H1 (cell line): ENCODE results near the gene BSN. TPM values are rescaled to one million over a fixed set of nuclear protein-coding genes. Genes with fewer than 3 reads are reported as not detected.

Experiments used
- CTCF ChIA-PET: fragments of 300-600 bp; sonication (Branson Sonifier 250); formaldehyde crosslinking; loops from one replicate; lab custom pipeline; 2021; ENCODE audit not compliant: partially characterized antibody; lab: Charles Lee
- POLR2A ChIA-PET: fragments of 300-600 bp; sonication (Branson Sonifier 250); formaldehyde crosslinking; loops from one replicate; lab custom pipeline; 2021; ENCODE audit warnings: inconsistent platforms; ENCODE audit not compliant: partially characterized antibody; lab: Charles Lee
- DNase-seq, 2 experiments: peaks; one replicate each; pipeline versions ENCODE4 v3.0.0 to v3.0.0-alpha.2; 2010 to 2022; ENCODE audit warnings: low spot score in 2 of 2, low read depth in 1 of 2, mixed read lengths in 1 of 2
- FAIRE-seq: peaks from 2 replicates; lab custom pipeline; 2011; peaks lifted over from hg19 to GRCh38; lab: Jason Lieb, UNC
- H2AFZ ChIP-seq: 2 replicates; pipeline ENCODE4 v1.8.1; 2012; ENCODE audit warnings: low read length, inconsistent platforms
- H2AK5ac ChIP-seq: 2 replicates; pipeline ENCODE4 v1.6.1; 2013; ENCODE audit warnings: low read depth, low read length
- H2BK120ac ChIP-seq: replicated peaks from 2 replicates; pipeline ENCODE3; 2013; ENCODE audit warnings: low read depth, low read length, inconsistent platforms
- H2BK12ac ChIP-seq: 2 replicates; pipeline ENCODE4 v1.6.1; 2013; ENCODE audit warnings: low read depth, low read length
- H2BK15ac ChIP-seq: 2 replicates; pipeline ENCODE4 v1.6.1; 2013; ENCODE audit warnings: low read length
- H2BK20ac ChIP-seq: 2 replicates; pipeline ENCODE4 v1.6.1; 2013; ENCODE audit warnings: low read length
- H2BK5ac ChIP-seq: 2 replicates; pipeline ENCODE4 v1.6.1; 2013; ENCODE audit warnings: low read depth, low read length
- H3K14ac ChIP-seq: 2 replicates; pipeline ENCODE4 v1.6.1; 2013; ENCODE audit warnings: inconsistent platforms; ENCODE audit not compliant: insufficient read length
- H3K18ac ChIP-seq: 2 replicates; pipeline ENCODE4 v1.6.1; 2013; ENCODE audit warnings: low read length; ENCODE audit errors: extremely low read depth
- H3K23ac ChIP-seq: 2 replicates; pipeline ENCODE4 v1.6.1; 2013; ENCODE audit warnings: inconsistent platforms; ENCODE audit not compliant: insufficient read length
- H3K23me2 ChIP-seq: 2 replicates; pipeline ENCODE4 v1.6.1; 2013; ENCODE audit warnings: low read depth, low read length
- H3K27ac ChIP-seq: 2 replicates; pipeline ENCODE4 v1.6.1; 2011; ENCODE audit warnings: low read depth, low read length, inconsistent platforms
- H3K27me3 ChIP-seq, 4 experiments: replicated peaks in 1 of 4; 1 replicate in 1 of 4; 2 replicates in 3 of 4; pipeline versions ENCODE4 v1.6.1 to v1.8.1; 2011 to 2013; ENCODE audit warnings: low read length in 3 of 4, mild to moderate bottlenecking in 3 of 4, inconsistent platforms in 2 of 4, mixed read lengths in 2 of 4, moderate library complexity in 1 of 4; ENCODE audit not compliant: control insufficient read depth in 3 of 4, insufficient read depth in 3 of 4; ENCODE audit errors: extremely low read depth in 1 of 4
- H3K36me3 ChIP-seq, 4 experiments: 2 replicates each; pipeline versions ENCODE4 v1.6.1 to v1.8.1; 2011 to 2013; ENCODE audit warnings: mild to moderate bottlenecking in 4 of 4, low read length in 3 of 4, moderate library complexity in 2 of 4, control low read depth in 1 of 4, inconsistent platforms in 1 of 4; ENCODE audit not compliant: insufficient read depth in 4 of 4, control insufficient read depth in 2 of 4
- H3K4ac ChIP-seq: replicated peaks from 2 replicates; pipeline ENCODE3; 2013; ENCODE audit warnings: low read length, low read depth, mixed read lengths, inconsistent platforms; ENCODE audit not compliant: insufficient read length
- H3K4me1 ChIP-seq, 4 experiments: replicated peaks in 1 of 4; 1 replicate in 1 of 4; 2 replicates in 3 of 4; pipeline versions ENCODE4 v1.6.1 to v1.8.1; 2011 to 2013; ENCODE audit warnings: low read length in 3 of 4, inconsistent platforms in 2 of 4, mixed read lengths in 1 of 4; ENCODE audit not compliant: insufficient read depth in 4 of 4, control insufficient read depth in 3 of 4
- H3K4me2 ChIP-seq, 2 experiments: 2 replicates each; pipeline versions ENCODE4 v1.6.1 to v1.8.1; 2011 to 2013; ENCODE audit warnings: low read depth in 2 of 2, low read length in 2 of 2, control low read depth in 1 of 2, inconsistent platforms in 1 of 2, mild to moderate bottlenecking in 1 of 2; ENCODE audit not compliant: insufficient read depth in 1 of 2
- H3K4me3 ChIP-seq, 4 experiments: fragments of 200-600, 300-600 bp in 1 of 4; sonication (generic), shearing (Covaris generic), sonication (Bioruptor Twin) in 1 of 4; 2 replicates each; pipeline versions ENCODE4 v1.5.1 to v1.8.1; 2011 to 2016; ENCODE audit warnings: low read length in 4 of 4, low read depth in 3 of 4, control low read depth in 2 of 4, inconsistent platforms in 2 of 4, mild to moderate bottlenecking in 2 of 4, mixed read lengths in 1 of 4, moderate library complexity in 1 of 4; ENCODE audit not compliant: insufficient read depth in 2 of 4; ENCODE audit errors: extremely low read depth in 1 of 4
- H3K56ac ChIP-seq: replicated peaks from 2 replicates; pipeline ENCODE3; 2013; ENCODE audit warnings: low read depth, mild to moderate bottlenecking, mixed read lengths, low read length, inconsistent platforms; ENCODE audit not compliant: insufficient read length
- H3K79me1 ChIP-seq: 2 replicates; pipeline ENCODE4 v1.6.1; 2013; ENCODE audit warnings: low read depth, low read length, control low read depth
- H3K79me2 ChIP-seq, 2 experiments: 2 replicates each; pipeline versions ENCODE4 v1.6.1 to v1.8.1; 2012 to 2013; ENCODE audit warnings: low read length in 2 of 2, mild to moderate bottlenecking in 2 of 2, inconsistent platforms in 1 of 2; ENCODE audit not compliant: insufficient read depth in 2 of 2, control insufficient read depth in 1 of 2
- H3K9ac ChIP-seq, 4 experiments: replicated peaks in 1 of 4; 1 replicate in 1 of 4; 2 replicates in 3 of 4; pipeline versions ENCODE4 v1.6.1 to v1.8.1; 2011 to 2013; ENCODE audit warnings: low read depth in 3 of 4, low read length in 3 of 4, control low read depth in 2 of 4, mild to moderate bottlenecking in 2 of 4, moderate library complexity in 2 of 4, inconsistent platforms in 1 of 4; ENCODE audit errors: extremely low read depth in 1 of 4
- H3K9me3 ChIP-seq, 2 experiments: 2 replicates each; pipeline versions ENCODE4 v1.6.1 to v1.8.1; 2012 to 2013; ENCODE audit warnings: mild to moderate bottlenecking in 2 of 2, moderate library complexity in 2 of 2, control low read depth in 1 of 2, inconsistent platforms in 1 of 2, low read depth in 1 of 2, low read length in 1 of 2, mixed read lengths in 1 of 2; ENCODE audit not compliant: insufficient read depth in 2 of 2
- H4K20me1 ChIP-seq, 2 experiments: replicated peaks in 1 of 2; 2 replicates each; pipeline versions ENCODE3 to v1.8.1; 2011 to 2013; ENCODE audit warnings: inconsistent platforms in 2 of 2, low read length in 2 of 2, mild to moderate bottlenecking in 1 of 2; ENCODE audit not compliant: insufficient read depth in 2 of 2, control insufficient read depth in 1 of 2
- H4K5ac ChIP-seq: 2 replicates; pipeline ENCODE4 v1.6.1; 2013; ENCODE audit warnings: low read length, low read depth, mixed read lengths, inconsistent platforms; ENCODE audit not compliant: insufficient read length
- H4K8ac ChIP-seq: 2 replicates; pipeline ENCODE4 v1.8.0; 2013; ENCODE audit warnings: mild to moderate bottlenecking, moderate library complexity, low read length, inconsistent platforms; ENCODE audit not compliant: insufficient read depth; ENCODE audit errors: extremely low read depth
- H4K91ac ChIP-seq: replicated peaks from 2 replicates; pipeline ENCODE3; 2013; ENCODE audit warnings: low read length, mixed read lengths, inconsistent platforms; ENCODE audit not compliant: insufficient read length
- KDM5A ChIP-seq: fragments of 200-600 bp; IDR thresholded peaks from 2 replicates; pipeline ENCODE4 v1.7.1; 2012; ENCODE audit warnings: mild to moderate bottlenecking, low read length, inconsistent platforms, mixed read lengths
- NRF1 ChIP-seq: IDR thresholded peaks from 2 replicates; pipeline ENCODE4 v1.6.1; 2011; ENCODE audit warnings: mild to moderate bottlenecking, low read depth, low read length, improper control_type of control experiment
- TAF1 ChIP-seq: IDR thresholded peaks from 2 replicates; pipeline ENCODE4 v1.6.1; 2011; ENCODE audit warnings: mild to moderate bottlenecking, low read depth, low read length
- TAF7 ChIP-seq: optimal IDR thresholded peaks from 2 replicates; pipeline ENCODE3; 2011; ENCODE audit warnings: low read depth, mild to moderate bottlenecking, inconsistent platforms, low read length, moderate library complexity, borderline replicate concordance
- TEAD4 ChIP-seq: IDR thresholded peaks from 2 replicates; pipeline ENCODE4 v1.6.1; 2012; ENCODE audit warnings: low read depth, low read length, inconsistent platforms, mixed read lengths
- WGBS, 2 experiments: shearing (Covaris generic) in 1 of 2; methylation state at CpG; one replicate each; pipeline versions ENCODE4 v1.1.6 to v1.1.7; 2013 to 2015; ENCODE audit warnings: low lambda C conversion rate in 2 of 2, mixed read lengths in 2 of 2, inconsistent platforms in 1 of 2, low coverage in 1 of 2, missing lambda C conversion rate in 1 of 2; ENCODE audit not compliant: insufficient replicate concordance in 2 of 2, insufficient coverage in 1 of 2, insufficient read length in 1 of 2; ENCODE audit errors: extremely low coverage in 1 of 2, missing lambda C conversion rate in 1 of 2; 5-methylcytosine and 5-hydroxymethylcytosine counted together
- polyA plus RNA-seq, 7 experiments: library from polyadenylated mRNA; depleted of rRNA in 3 of 7; stranded (reverse) in 5 of 7; unstranded in 2 of 7; fragments of >200 nt in 5 of 7; fragments of 200-250 nt in 2 of 7; gene quantifications; 1 replicate in 5 of 7; 2 replicates in 1 of 7; 4 replicates in 1 of 7; pipeline versions ENCODE4 v1.2.1 to v1.2.3, GENCODE V29; 2011 to 2013; ENCODE audit warnings: missing spikeins in 2 of 7, mixed read lengths in 2 of 7
- total RNA-seq: library from RNA; stranded (reverse); fragmentation: NEBNext Ultra II Directional; extraction: Animal tissue kit (Norgen Biotek cat#: 25700); gene quantifications from 2 replicates; pipeline ENCODE4 v1.2.1, GENCODE V29; 2021
- TF ChIP-seq, protein P1 (sequence below): IDR thresholded peaks from 2 replicates; pipeline ENCODE4 v1.6.1; 2011; ENCODE audit warnings: low read depth, mild to moderate bottlenecking, low read length; ENCODE audit not compliant: insufficient read depth
- TF ChIP-seq, protein P2 (sequence below): IDR thresholded peaks from 2 replicates; pipeline ENCODE4 v1.6.1; 2012; ENCODE audit warnings: low read length, inconsistent platforms

BSN gene
- total and polyA plus RNA-seq, 2 of the 8 experiments (the other 6 are each of a cell fraction or from before 2014, with no cell fraction given), result 0.60 to 3.0 TPM

DNA sequence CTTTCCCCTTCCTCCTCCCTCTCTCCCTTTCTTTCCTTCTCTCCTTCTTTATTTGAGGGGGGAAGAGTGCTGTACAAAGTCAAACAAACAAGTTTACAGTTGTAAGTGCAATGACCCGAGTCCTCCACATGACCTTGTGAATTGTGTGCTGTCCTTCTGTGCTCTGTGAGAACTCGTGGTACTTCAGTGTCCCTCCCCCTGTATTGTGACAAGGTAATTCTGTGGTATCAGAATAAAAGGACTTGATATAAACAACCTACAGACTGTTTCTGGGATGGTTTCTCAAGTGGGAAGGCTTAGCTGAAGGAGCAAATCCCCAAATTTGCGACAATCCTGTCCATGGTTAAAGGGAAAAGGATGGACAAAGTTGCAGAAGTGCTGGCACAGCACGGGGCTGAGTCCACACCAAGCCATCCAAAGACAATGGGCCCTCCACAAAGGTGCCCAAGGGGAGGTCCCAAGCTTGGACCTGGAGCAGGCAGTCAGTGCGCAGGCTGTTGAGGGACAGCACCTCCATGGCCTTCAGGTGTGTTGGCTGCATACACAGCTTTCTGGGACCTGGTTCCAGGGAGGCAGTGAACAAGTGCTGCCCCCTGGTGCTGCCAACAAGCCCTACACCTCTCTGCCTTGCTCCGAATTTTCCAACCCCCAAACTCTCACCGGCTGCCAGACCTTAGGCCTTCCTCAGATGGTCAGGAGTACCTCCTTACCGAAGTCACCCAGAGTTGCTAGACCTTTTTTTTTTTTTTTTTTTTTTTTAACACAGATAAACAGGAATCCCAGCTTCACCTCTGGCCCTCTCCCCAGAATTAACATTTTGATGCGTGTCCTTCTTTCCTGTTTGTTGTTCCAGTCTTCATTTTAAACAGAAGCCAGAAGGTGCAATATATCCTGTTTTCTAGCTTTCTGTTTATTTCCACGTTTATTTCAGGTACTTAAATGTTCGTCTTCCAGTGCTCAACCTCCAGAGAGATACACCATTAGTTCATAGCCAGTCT is 117.3 kb downstream of the BSN start:
- no peak overlapping the region; a peak in 2 of 7 replicates for H3K9ac ChIP-seq
- H4K8ac ChIP-seq, result no peak overlapping the region
- no peaks in the 10 kb centered on the region for H3K9me3 ChIP-seq
- H3K23me2 ChIP-seq, result peaks cover 13% of the 10 kb centered on the region; the same call in 1 of the 2 replicates
- H4K20me1 ChIP-seq, result peaks cover 0 to 5% of the 10 kb centered on the region in 2 experiments
- H4K5ac ChIP-seq, result no peak overlapping the region
- no peak overlapping the region for H2BK20ac ChIP-seq
- H2AFZ ChIP-seq, result no peak overlapping the region
- no peak overlapping the region for H4K91ac ChIP-seq
- no peak overlapping the region for H2BK120ac ChIP-seq
- H2BK5ac ChIP-seq, result no peak overlapping the region
- peaks cover 0 to 17% of the 10 kb centered on the region in 2 experiments; a peak in 1 of 4 replicates for H3K79me2 ChIP-seq
- no peaks in the 10 kb centered on the region; a peak in 1 of 7 replicates for H3K27me3 ChIP-seq
- H3K27ac ChIP-seq, result no peak overlapping the region
- FAIRE-seq (peak; percentile 94), DNase-seq (peak; percentile 70 to 90)
- H3K23ac ChIP-seq, result no peak overlapping the region
- ChIA-PET POLR2A (interaction anchor here (0.6 to 3.0 kb wide), 7 partner anchors 17 to 188 kb away, joined by 3 to 21 read pairs (median 3); no protein-coding TSS in a partner anchor), CTCF (interaction anchor here (0.6 to 5.4 kb wide), 40 partner anchors 8 to 416 kb away, joined by 3 to 159 read pairs (median 4); partner anchors contain the start of gene BSN)
- H3K4me1 ChIP-seq, result peaks cover 0 to 10% (median 6%) of the 10 kb centered on the region in 4 experiments; a peak in 4 of 7 replicates
- no peak overlapping the region for H3K4ac ChIP-seq
- no peak overlapping the region for H2BK15ac ChIP-seq
- H3K56ac ChIP-seq, result no peak overlapping the region
- no peak overlapping the region for H2AK5ac ChIP-seq
- no peak overlapping the region for H3K4me2 ChIP-seq
- H3K4me3 ChIP-seq, result no peak overlapping the region
- H3K79me1 ChIP-seq, result peaks cover 8% of the 10 kb centered on the region; the same call in 1 of the 2 replicates
- peaks cover 3 to 10% (median 7%) of the 10 kb centered on the region in 4 experiments; a peak in 7 of 8 replicates for H3K36me3 ChIP-seq
- H2BK12ac ChIP-seq, result no peak overlapping the region
- H3K14ac ChIP-seq, result no peak overlapping the region
- no peak overlapping the region for H3K18ac ChIP-seq
- 64% methylated on average over 10 of the region's 11 CpGs; no CpG with 5 or more reads in 1 of the 2 experiments for WGBS, 2 experiments
- TF ChIP-seq, protein P1, sequence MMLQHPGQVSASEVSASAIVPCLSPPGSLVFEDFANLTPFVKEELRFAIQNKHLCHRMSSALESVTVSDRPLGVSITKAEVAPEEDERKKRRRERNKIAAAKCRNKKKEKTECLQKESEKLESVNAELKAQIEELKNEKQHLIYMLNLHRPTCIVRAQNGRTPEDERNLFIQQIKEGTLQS, result 0 out of 2 replicates have a peak, but pooled peaks have one; percentile 4
- TF ChIP-seq TAF1, result no peak
- TF ChIP-seq NRF1, result 0 out of 2 replicates have a peak, but pooled peaks have one; percentile 1
- TF ChIP-seq TEAD4, result no peak
- TF ChIP-seq, protein P2, sequence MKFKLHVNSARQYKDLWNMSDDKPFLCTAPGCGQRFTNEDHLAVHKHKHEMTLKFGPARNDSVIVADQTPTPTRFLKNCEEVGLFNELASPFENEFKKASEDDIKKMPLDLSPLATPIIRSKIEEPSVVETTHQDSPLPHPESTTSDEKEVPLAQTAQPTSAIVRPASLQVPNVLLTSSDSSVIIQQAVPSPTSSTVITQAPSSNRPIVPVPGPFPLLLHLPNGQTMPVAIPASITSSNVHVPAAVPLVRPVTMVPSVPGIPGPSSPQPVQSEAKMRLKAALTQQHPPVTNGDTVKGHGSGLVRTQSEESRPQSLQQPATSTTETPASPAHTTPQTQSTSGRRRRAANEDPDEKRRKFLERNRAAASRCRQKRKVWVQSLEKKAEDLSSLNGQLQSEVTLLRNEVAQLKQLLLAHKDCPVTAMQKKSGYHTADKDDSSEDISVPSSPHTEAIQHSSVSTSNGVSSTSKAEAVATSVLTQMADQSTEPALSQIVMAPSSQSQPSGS, result peak; percentile 54; the same call in 1 of the 2 replicates
- TF ChIP-seq TAF7, result peak; percentile 24
- no peak for TF ChIP-seq KDM5A
